NCI-H345 (cell line): ENCODE data around the gene ABCD1.
"Not testable (repeated sequence)": the region's sequence is repeated elsewhere in the genome, so short reads cannot be mapped to it uniquely, and the experiment has no call there.

Experiments
- DNase-seq: peaks from one replicate; lab custom pipeline; 2025; lab: John Stamatoyannopoulos, UW

The ABCD1 gene

GRCh38 chrX:153709726-153710674 lies 14.7 kb upstream of the ABCD1 start:
- DNase-seq: no peak

GRCh38 chrX:153714256-153714655 lies 10.4 kb upstream of the ABCD1 start:
- no peak for DNase-seq

- no peak for DNase-seq
Observed at GRCh38 chrX:153717445-153717844, 7.2 kb upstream of the ABCD1 start.

GRCh38 chrX:153719238-153719637 lies 5.4 kb upstream of the ABCD1 start:
- DNase-seq: no peak

GRCh38 chrX:153719701-153720100 lies 5.0 kb upstream of the ABCD1 start:
- DNase-seq: no peak

GRCh38 chrX:153722704-153723350 lies 1.8 kb upstream of the ABCD1 start:
- DNase-seq: no peak

- peak; percentile 63 for DNase-seq
Observed at GRCh38 chrX:153723351-153724251, 1.1 kb upstream of the ABCD1 start.

GRCh38 chrX:153725039-153725831 lies 579 bp downstream of the ABCD1 start:
- DNase-seq: no peak

GRCh38 chrX:153725832-153726285 lies 1.2 kb downstream of the ABCD1 start:
- no peak for DNase-seq

GRCh38 chrX:153726286-153727122 lies 1.8 kb downstream of the ABCD1 start:
- DNase-seq: peak; percentile 15

GRCh38 chrX:153727123-153727931 lies 2.7 kb downstream of the ABCD1 start:
- peak; percentile 74 for DNase-seq

- DNase-seq: no peak
Observed at GRCh38 chrX:153728095-153728494, 3.4 kb downstream of the ABCD1 start.

- no peak for DNase-seq
Observed at GRCh38 chrX:153728951-153729631, 4.4 kb downstream of the ABCD1 start.

- DNase-seq: not testable (repeated sequence)
Observed at GRCh38 chrX:153730115-153730514, 5.5 kb downstream of the ABCD1 start.

- no peak for DNase-seq
Observed at GRCh38 chrX:153731117-153731844, 6.6 kb downstream of the ABCD1 start.

- no peak for DNase-seq
Observed at GRCh38 chrX:153731845-153732215, 7.2 kb downstream of the ABCD1 start.

GRCh38 chrX:153732401-153732800 lies 7.7 kb downstream of the ABCD1 start:
- no peak for DNase-seq

- DNase-seq: no peak
Observed at GRCh38 chrX:153733651-153734240, 9.1 kb downstream of the ABCD1 start.
